ENCODE results near the gene SLC22A24.
"Not testable (repeated sequence)": the region's sequence is repeated elsewhere in the genome, so short reads cannot be mapped to it uniquely, and the experiment has no call there.

SLC22A24 gene, protein sequence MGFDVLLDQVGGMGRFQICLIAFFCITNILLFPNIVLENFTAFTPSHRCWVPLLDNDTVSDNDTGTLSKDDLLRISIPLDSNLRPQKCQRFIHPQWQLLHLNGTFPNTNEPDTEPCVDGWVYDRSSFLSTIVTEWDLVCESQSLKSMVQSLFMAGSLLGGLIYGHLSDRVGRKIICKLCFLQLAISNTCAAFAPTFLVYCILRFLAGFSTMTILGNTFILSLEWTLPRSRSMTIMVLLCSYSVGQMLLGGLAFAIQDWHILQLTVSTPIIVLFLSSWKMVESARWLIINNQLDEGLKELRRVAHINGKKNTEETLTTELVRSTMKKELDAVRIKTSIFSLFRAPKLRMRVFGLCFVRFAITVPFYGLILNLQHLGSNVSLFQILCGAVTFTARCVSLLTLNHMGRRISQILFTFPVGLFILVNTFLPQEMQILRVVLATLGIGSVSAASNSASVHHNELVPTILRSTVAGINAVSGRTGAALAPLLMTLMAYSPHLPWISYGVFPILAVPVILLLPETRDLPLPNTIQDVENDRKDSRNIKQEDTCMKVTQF

DNA sequence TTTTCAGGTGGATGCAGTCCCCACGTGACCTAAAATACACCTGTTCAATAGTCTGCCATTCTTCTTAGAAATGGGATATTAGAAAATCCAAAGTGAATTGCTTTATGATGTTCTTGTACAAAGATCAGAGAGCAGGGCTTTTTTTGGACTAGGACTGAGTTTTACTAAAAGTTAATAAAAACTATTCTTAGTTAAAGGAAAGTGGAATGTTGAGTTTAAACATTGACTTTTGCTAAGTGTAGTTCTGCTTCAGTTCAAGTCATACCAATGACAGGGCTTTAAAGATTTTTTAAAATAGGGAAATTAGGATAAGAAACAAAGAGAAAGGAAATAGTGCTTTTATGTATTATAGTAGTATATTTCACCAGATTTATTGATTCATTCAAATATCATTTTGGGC is at the start of gene SLC22A24:
Gene SLC22A24 (minus strand): TSS at position 101 of the 400 bp plus-strand sequence. CDS start 442 bp downstream, outside the sequence.
- no peak for DNase-seq

DNA sequence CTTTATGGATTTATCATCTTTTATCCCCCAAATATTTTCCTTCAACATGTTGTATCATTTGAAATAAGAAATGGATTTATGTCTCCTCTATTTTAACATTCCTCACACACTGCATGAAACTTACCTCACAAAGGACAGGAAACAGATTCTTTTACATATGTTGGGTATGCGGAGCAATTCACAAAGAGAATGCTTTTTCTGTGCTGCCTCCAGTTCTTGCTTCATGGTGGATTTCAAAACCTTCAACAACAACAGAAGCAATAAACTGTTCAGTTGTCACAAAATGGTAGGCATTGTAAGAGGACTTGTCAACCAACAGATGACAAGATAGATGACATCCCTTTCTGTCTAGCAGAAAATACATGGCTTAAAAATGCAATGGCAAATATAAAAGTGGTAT is 36.5 kb upstream of the SLC22A24 start:
- no peak for DNase-seq

DNA sequence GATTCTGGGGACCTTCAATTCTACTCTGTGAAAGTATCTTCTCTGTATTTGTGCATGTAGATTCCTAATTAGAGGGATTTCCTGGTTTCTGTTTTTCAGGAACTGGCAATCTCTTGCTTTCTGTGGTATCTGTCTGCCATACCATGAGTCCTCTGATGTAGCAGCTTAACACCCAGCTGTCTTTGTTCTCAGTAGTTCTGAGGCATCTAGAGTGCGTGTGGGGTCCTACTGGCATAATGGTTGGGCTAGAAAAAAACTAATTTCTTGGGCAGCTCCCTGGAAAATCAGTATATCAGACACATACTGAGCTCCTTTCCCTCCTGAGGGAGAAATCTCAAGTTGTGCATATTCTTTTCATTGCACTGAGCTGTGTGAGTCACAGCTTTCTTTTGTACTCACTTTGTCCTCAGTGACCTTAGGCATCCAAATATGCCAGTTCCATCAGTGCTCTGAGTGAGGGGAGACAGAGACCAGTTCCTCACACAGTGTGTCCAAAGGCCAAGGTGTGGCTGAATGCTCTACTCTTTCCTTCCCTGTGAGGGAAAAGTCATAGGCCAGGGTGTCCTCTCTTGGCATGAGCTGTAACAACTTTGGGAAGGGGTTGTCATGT is 35.5 kb upstream of the SLC22A24 start:
- DNase-seq: no peak

DNA sequence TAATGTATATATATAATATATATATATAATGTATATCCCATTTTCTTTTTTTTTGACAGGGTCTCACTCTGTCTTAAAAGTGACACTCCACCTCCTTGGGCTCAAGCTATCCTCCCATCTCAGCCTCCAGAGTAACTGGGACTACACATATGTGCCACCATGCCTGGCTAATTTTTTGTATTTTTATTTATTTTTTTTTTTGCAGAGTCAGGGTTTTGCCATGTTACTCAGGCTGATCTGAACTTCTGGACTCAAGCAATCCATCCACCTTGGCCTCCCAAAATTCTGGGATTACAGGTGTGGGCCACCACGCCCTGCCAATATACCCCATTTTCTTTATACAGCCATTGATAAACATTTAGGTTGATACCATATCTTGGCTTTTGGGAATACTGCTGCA is 33.9 kb upstream of the SLC22A24 start:
- DNase-seq: no peak

DNA sequence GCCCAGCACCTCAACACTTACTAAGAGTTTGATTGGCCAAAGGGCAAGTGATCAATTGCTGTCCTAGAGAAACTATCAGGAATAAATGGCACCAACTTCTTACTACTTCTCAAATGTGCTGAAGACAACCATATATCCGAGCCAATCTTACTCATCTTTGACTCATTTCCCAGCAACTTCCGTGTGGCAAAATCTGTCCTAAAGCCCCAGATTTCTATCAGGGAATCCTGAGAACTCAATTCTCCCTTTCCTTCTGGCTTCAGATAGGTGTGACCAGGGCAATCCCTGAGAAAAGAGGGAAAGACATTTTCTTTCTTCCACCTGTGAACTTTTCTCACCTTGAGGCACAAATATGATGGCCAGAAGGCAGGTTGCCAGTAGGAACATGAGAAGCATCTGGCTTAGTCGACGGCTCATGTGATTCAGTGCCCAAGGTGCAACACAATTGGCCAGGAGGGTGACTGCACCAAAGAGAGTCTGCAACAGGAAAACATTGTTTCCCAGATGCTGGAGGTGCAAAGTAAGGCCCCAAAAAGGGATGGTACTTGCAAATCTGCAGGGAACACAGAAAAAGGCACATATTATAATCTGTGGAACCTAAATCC is 21.8 kb upstream of the SLC22A24 start:
- no peak for DNase-seq

DNA sequence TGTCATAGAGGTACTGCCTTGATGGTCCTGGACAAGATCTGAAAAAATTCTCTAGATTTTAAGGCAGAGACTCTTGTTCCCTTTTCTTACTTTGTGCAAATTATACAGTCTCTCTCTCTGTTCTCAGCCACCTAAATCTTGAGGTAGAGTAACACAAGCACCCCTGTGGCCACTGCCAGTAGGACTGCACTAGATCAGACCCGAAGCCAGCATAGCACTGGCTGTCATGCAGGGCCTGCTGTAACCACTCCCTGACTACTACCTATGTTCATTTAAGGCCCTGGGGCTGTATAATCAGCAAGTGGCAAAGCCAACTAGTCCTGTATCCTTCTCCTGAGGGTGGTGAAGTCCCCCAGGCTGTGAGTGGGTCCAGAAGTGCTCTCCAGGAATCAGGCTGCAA is 11.8 kb upstream of the SLC22A24 start:
- DNase-seq: no peak

DNA sequence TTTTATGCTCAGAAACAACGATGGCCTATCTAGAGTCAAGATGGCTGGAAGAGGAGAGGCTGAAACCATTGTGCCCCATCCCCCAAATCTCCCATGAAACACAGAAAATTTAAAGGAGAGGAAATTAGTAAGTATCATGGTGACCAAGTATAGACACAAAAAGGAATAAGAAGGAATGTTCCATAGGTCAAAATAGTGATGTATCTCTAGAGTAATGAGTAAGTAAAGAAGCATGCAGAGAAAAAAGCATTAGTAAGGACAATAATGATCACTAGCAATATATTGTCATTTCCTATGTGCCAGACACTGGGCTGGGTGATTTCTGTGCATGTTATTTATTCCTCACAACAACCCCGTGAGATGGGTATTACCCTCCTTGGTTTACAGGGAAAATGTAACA is 2.6 kb upstream of the SLC22A24 start:
- peak; percentile 14 for DNase-seq

DNA sequence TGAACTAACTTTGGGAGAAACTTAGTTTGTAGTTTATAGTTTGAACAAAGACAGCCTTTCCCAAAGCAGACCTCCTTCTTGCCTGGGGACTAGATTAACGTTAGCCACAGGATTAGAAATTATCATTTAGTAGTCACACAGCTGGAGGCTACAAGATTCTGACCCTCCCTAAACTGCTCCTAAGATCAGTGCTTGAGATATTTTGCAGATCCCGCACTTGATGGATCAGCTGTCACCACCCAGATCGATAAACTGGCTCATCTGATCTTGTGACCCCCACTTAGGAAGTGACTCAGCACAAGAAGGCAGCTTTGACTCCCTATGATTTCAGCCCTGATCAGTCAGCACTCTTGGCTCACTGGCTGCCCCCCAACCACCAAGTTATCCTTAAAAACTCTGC is 1.6 kb downstream of the SLC22A24 start:
- DNase-seq: peak; percentile 16

DNA sequence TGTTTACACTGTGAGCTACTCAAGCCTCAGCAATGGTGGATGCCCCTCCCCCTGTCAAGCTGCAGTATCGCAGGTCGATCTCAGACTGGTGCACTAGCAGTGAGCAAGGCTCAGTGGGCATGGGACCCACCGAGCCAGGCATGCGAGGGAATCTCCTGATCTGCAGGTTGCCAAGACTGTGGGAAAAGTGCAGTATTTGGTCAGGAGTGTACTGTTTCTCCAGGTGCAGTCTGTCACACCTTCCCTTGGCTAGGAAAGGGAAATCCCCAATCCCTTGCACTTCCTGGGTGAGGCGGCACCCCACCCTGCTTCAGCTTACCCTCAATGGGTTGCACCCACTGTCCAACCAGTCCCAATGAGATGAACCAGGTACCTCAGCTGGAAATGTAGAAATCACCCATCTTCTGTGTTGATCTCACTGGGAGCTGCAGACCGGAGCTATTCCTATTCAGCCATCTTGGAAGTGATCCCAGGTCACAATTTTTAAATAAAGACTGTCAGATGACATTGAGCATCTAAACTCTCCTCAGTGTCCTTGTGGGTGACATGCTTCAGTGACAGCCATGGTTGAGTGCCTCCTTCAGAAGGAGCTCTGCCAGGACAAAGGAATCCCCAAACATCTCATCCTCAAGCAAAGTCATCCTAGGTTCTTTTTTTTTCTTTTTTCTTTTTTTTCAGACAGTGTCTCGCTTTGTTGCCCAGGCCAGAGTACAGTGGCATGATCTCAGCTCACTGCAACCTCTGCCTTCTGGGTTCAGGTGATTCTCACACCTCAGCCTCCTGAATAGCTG is 10.8 kb downstream of the SLC22A24 start:
- no peak for DNase-seq

DNA sequence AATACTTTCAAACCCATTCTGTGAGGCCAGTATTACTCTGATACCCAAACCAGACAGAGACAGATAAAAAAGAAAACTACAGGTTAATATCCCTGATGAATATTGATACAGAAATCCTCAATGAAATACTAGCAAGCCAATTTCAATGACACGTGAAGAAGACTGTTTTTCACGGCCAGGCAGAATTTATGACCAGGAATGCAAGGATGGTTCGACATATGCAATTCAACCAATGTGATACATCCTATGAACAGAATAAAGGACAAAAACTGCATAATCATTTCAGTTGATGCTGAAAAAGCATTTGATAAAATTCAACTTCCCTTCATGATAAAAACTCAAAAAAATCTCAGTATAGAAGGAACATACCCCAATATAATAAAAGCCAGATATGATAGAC is 44.5 kb downstream of the SLC22A24 start:
- no peak for DNase-seq

DNA sequence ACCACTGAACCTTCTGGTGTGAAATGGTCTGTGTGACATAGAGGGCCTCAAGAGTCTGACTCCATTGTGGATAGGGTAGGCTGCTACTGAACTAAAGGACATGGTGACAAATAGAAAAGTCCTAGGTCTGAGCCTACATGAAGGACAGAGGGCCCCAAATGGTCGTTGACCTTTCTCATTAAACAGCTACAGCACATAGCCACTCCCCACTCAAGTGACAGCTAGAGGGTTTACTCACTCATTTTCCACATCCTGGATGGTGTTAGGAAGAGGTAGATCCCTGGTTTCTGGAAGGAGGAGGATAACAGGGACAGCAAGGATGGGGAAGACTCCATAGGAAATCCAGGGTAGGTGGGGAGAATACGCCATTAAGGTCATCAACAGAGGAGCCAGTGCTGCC is 63.3 kb downstream of the SLC22A24 start:
- DNase-seq: no peak

DNA sequence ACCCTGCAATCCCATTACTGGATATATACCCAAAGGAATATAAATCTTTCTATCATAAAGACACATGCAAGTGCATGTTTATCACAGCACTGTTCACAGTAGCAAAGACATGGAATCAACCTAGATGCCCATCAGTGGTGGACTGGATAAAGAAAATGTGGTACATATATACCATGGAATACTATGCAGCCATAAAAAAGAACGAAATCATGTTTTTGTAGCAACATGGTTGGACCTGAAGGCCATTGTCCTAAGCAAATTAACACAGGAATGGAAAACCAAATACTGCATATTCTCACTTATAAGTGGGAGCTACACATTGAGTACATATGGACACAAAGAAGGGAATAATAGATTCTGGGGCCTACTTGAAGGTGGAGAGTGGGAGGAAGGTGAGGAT is 97.8 kb downstream of the SLC22A24 start:
- DNase-seq: not testable (repeated sequence)

DNA sequence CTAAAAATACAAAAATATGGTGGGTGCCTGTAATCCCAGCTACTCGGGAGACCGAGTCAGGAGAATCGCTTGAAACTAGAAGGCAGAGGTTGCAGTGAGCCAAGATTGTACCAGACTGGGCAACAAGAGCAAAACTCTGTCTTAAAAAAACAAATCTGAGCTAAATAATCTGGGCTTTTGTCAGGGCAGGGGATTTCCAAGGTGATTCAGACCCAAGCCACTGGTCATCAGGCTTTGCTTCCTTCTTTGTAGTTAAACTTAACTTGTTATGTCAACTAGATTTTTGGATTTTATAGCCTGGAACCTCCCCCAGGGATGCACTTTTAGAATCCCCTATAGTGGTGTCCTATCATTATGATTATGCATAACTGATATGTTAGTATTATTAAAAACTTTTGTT is 101.4 kb downstream of the SLC22A24 start:
- no peak for DNase-seq

DNA sequence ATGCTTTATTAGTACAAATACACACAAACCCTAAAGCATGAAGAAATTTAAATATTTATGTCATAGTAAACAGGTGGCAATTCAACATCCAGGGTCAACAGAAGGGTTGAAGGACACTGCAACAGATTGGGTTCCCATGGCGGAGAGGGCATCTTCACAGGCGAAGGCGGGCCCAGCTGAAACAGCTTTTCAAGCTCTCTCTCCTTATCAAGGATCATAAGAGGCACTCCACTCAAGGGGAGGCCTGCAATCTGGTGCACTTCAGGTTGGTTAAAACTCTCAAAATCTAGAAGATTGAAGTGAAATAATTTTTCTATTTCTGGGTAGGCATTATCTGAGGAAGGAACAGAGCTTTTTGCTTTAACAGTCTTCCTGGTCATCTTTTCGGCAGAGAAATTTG is 111.6 kb downstream of the SLC22A24 start:
- no peak for DNase-seq
